Endothelial cell of umbilical vein (primary cell): ENCODE data around the gene SMC5. TPM values are rescaled to one million over a fixed set of nuclear protein-coding genes. Genes with fewer than 3 reads are reported as not detected.

ENCODE experiments used
- BruUV-seq: library from RNA; stranded (reverse); fragments of 400-500 nt; replicated peaks from 2 replicates; lab custom pipeline; 2021; lab: Mats Ljungman, UMichigan
- CTCF ChIA-PET: fragments of 300-600, 350-600 bp; sonication (Branson Sonifier 250); formaldehyde crosslinking; loops from one replicate; lab custom pipeline; 2021; ENCODE audit warnings: antibody characterized with exemption, inconsistent platforms; lab: Charles Lee
- POLR2A ChIA-PET: fragments of 300-600, 350-600 bp; sonication (Branson Sonifier 250); formaldehyde crosslinking; loops from one replicate; lab custom pipeline; 2021; ENCODE audit warnings: antibody characterized with exemption, inconsistent platforms; lab: Charles Lee
- DNase-seq: peaks from one replicate; pipeline ENCODE4 v3.0.0-alpha.2; 2011; ENCODE audit warnings: low read depth, low spot score
- FAIRE-seq: peaks from 2 replicates; lab custom pipeline; 2011; peaks lifted over from hg19 to GRCh38; lab: Jason Lieb, UNC
- H2AFZ ChIP-seq: 2 replicates; pipeline ENCODE4 v1.6.0; 2012; ENCODE audit warnings: low read depth, low read length, control low read depth, inconsistent platforms
- H3K27ac ChIP-seq: 2 replicates; pipeline ENCODE4 v1.5.1; 2011; ENCODE audit warnings: low read depth, mild to moderate bottlenecking, control low read depth, low read length, moderate library complexity; ENCODE audit not compliant: insufficient read depth
- H3K27me3 ChIP-seq, 2 experiments: 2 replicates each; pipeline versions ENCODE4 v1.6.0 to v1.6.1; 2011; ENCODE audit warnings: low read length in 2 of 2, mixed read lengths in 1 of 2; ENCODE audit not compliant: control insufficient read depth in 2 of 2, insufficient read depth in 2 of 2
- H3K36me3 ChIP-seq, 2 experiments: 2 replicates in 1 of 2; 3 replicates in 1 of 2; pipeline ENCODE4 v1.5.1; 2011; ENCODE audit warnings: low read length in 2 of 2, mild to moderate bottlenecking in 1 of 2, moderate library complexity in 1 of 2; ENCODE audit not compliant: control insufficient read depth in 2 of 2, insufficient read depth in 2 of 2; ENCODE audit errors: extremely low read depth in 1 of 2
- H3K4me1 ChIP-seq: 3 replicates; pipeline ENCODE4 v1.5.1; 2011; ENCODE audit warnings: mild to moderate bottlenecking, low read length; ENCODE audit not compliant: control insufficient read depth, insufficient read depth; ENCODE audit errors: extremely low read depth
- H3K4me2 ChIP-seq: 2 replicates; pipeline ENCODE4 v1.6.1; 2011; ENCODE audit warnings: low read length, control low read depth, mixed read lengths; ENCODE audit not compliant: insufficient read depth
- H3K4me3 ChIP-seq, 3 experiments: fragments of 200-600 bp in 1 of 3; sonication (generic), shearing (Covaris generic) in 1 of 3; replicated peaks in 1 of 3; 2 replicates each; pipeline ENCODE4 v1.5.1; 2011 to 2016; ENCODE audit warnings: control low read depth in 3 of 3, low read length in 3 of 3, mild to moderate bottlenecking in 2 of 3, inconsistent platforms in 1 of 3, low read depth in 1 of 3, moderate library complexity in 1 of 3; ENCODE audit not compliant: insufficient read depth in 1 of 3
- H3K79me2 ChIP-seq: 2 replicates; pipeline ENCODE4 v1.6.0; 2012; ENCODE audit warnings: low read length, inconsistent platforms; ENCODE audit not compliant: control insufficient read depth, insufficient read depth
- H3K9ac ChIP-seq: replicated peaks from 2 replicates; pipeline ENCODE3; 2011; ENCODE audit warnings: low read length, control low read depth; ENCODE audit not compliant: insufficient read depth; ENCODE audit errors: extremely low read depth
- H3K9me1 ChIP-seq: replicated peaks from 3 replicates; pipeline ENCODE4 v1.6.0; 2011; ENCODE audit warnings: mild to moderate bottlenecking, low read length; ENCODE audit not compliant: control insufficient read depth, insufficient read depth; ENCODE audit errors: extremely low read depth
- H3K9me3 ChIP-seq: replicated peaks from 2 replicates; pipeline ENCODE4 v1.5.1; 2012; ENCODE audit warnings: low read length, inconsistent platforms; ENCODE audit not compliant: control insufficient read depth, insufficient read depth
- H4K20me1 ChIP-seq: replicated peaks from 2 replicates; pipeline ENCODE3; 2011; ENCODE audit warnings: mild to moderate bottlenecking, low read length; ENCODE audit not compliant: control insufficient read depth, insufficient read depth; ENCODE audit errors: extremely low read depth
- CTCF ChIP-seq, 2 donors: IDR thresholded peaks; 1 replicate in 1 of 2; 2 replicates in 1 of 2; pipeline ENCODE4 v1.5.1; 2011; ENCODE audit warnings: low read length in 2 of 2, mild to moderate bottlenecking in 2 of 2, moderate library complexity in 2 of 2, control low read depth in 1 of 2, inconsistent platforms in 1 of 2, low read depth in 1 of 2; ENCODE audit not compliant: insufficient read depth in 1 of 2; ENCODE audit errors: extremely low read depth in 1 of 2
- EZH2 ChIP-seq: IDR thresholded peaks from 2 replicates; pipeline ENCODE4 v1.6.1; 2012; ENCODE audit warnings: borderline replicate concordance, low read depth, mild to moderate bottlenecking, moderate library complexity, low read length, inconsistent platforms; ENCODE audit not compliant: severe bottlenecking
- FOS ChIP-seq: IDR thresholded peaks from 2 replicates; pipeline ENCODE4 v1.6.1; 2011; ENCODE audit warnings: mild to moderate bottlenecking, low read length, moderate library complexity, borderline replicate concordance; ENCODE audit not compliant: insufficient read depth
- GATA2 ChIP-seq: IDR thresholded peaks from 2 replicates; pipeline ENCODE4 v1.7.0; 2011; ENCODE audit warnings: low read depth, mild to moderate bottlenecking, moderate library complexity, mixed read lengths, low read length; ENCODE audit not compliant: insufficient read length, insufficient read depth
- JUN ChIP-seq: IDR thresholded peaks from 2 replicates; pipeline ENCODE4 v1.6.1; 2011; ENCODE audit warnings: borderline replicate concordance, low read depth; ENCODE audit not compliant: insufficient read length, insufficient read depth
- MAX ChIP-seq: IDR thresholded peaks from 2 replicates; pipeline ENCODE4 v1.6.1; 2011; ENCODE audit not compliant: insufficient read depth, insufficient read length
- MYC ChIP-seq: IDR thresholded peaks from one replicate; pipeline ENCODE4 v1.6.1; 2011; ENCODE audit warnings: mild to moderate bottlenecking, low read depth, low read length
- POLR2A ChIP-seq: IDR thresholded peaks from 2 replicates; pipeline ENCODE4 v1.6.1; 2012; ENCODE audit warnings: low read depth, mild to moderate bottlenecking, control low read depth, low read length
- POLR2AphosphoS5 ChIP-seq: IDR thresholded peaks from 2 replicates; pipeline ENCODE4 v1.6.1; 2012; ENCODE audit warnings: low read depth, mild to moderate bottlenecking, control low read depth, low read length, moderate library complexity; ENCODE audit not compliant: insufficient read depth
- dilution Hi-C: fragments of 300-500 bp; cut with MboI; formaldehyde crosslinking; loops from one replicate; pipeline ENCODE4 v1.15.0; 2019; ENCODE audit warnings: low sequenced_read_pairs; ENCODE audit not compliant: extremely low pct_ligation_motif_present
- intact Hi-C: fragments of 100-400 bp; cut with micrococcal nuclease; formaldehyde crosslinking; loops from one replicate; pipeline ENCODE4 v1.10.0; 2022
- polyA plus RNA-seq, 4 experiments: library from polyadenylated mRNA; depleted of rRNA in 3 of 4; stranded (reverse) in 3 of 4; unstranded in 1 of 4; fragments of >200 nt; gene quantifications; 2 replicates each; pipeline versions ENCODE4 v1.2.1 to v1.2.3, GENCODE V29; 2011 to 2012; ENCODE audit warnings: missing spikeins in 1 of 4
- total RNA-seq: library from RNA; stranded (reverse); gene quantifications from 2 replicates; pipeline ENCODE4 v1.2.3, GENCODE V29; 2021

The SMC5 gene
- total and polyA plus RNA-seq, 2 donors (not counting 3 experiments of a cell fraction or from before 2014, with no cell fraction given) = 17.1 to 32.8 TPM

- TF ChIP-seq CTCF (IDR thresholded peaks at IDR 0.05; ENCODE audit: extremely low read depth in 1 of 2, insufficient read depth in 1 of 2, low read depth in 1 of 2, low read length in 2 of 2) (no peak), POLR2AphosphoS5 (no peak), FOS (no peak), GATA2 (no peak), MAX (no peak), MYC (no peak), JUN (no peak), EZH2 (no peak), POLR2A (no peak)
- ChIA-PET CTCF (interaction anchor here (0.5 kb wide), 1 partner anchor 26 kb away, joined by 3 read pairs; no protein-coding TSS in a partner anchor), POLR2A (no interaction called here)
- Histone ChIP-seq H3K4me1 (peaks cover 20% of the 10 kb centered on the region), H3K4me2 (no peak overlapping the region), H3K9me3 (no peaks in the 10 kb centered on the region), H4K20me1 (no peaks in the 10 kb centered on the region), H3K36me3 (no peaks in the 10 kb centered on the region), H3K27ac (no peak overlapping the region), H3K9me1 (no peaks in the 10 kb centered on the region), H3K27me3 (no peaks in the 10 kb centered on the region), H3K4me3 (no peak overlapping the region), H3K79me2 (peaks cover 85% of the 10 kb centered on the region), H2AFZ (no peak overlapping the region), H3K9ac (no peak overlapping the region)
- FAIRE-seq (no peak), DNase-seq (no peak)
- no TSS peak for BruUV-seq
- intact Hi-C loops = no loop called here
- dilution Hi-C loops = no loop called here
Observed at GRCh38 chr9:70395652-70396051, 136.9 kb downstream of the SMC5 start.
